Sciatic nerve (tissue), 2 donors: ENCODE results near the gene RHOU. TPM values are rescaled to one million over a fixed set of nuclear protein-coding genes. Genes with fewer than 3 reads are reported as not detected.
A peak's percentile ranks its signal among the peaks of the same experiment; 100 is the strongest.

ENCODE experiments used
- ATAC-seq: fragments of 200-7000 bp; cut with Tn5 transposase; one replicate; pipeline ENCODE4 v1.9.1; 2020; ENCODE audit warnings: mild to moderate bottlenecking, moderate library complexity
- DNase-seq: peaks from one replicate; pipeline ENCODE4 v3.0.0-alpha.2; 2020; ENCODE audit warnings: low spot score
- intact Hi-C: fragments of 100-400 bp; cut with DNase I; formaldehyde crosslinking; loops from one replicate; pipeline ENCODE4 v1.14.2; 2022
- total RNA-seq: library from RNA; stranded (reverse); fragmentation: NEBNext Ultra II Directional; extraction: Animal tissue kit (Norgen Biotek cat#: 25700); gene quantifications from one replicate; pipeline ENCODE4 v1.2.1, GENCODE V29; 2021
- donor health status: DM: no; HTN: no; CAD: no.
- donor health status: DM: no; HTN: no; CAD: no.

RHOU gene
- total RNA-seq, 1 donor from 2014 or later = 21.8 TPM

- DNase-seq (peak; percentile 76), ATAC-seq (peak; percentile 33)
- intact Hi-C loops = no loop called here
Observed at GRCh38 chr1:228735871-228736586, 750 bp downstream of the RHOU start.

DNA sequence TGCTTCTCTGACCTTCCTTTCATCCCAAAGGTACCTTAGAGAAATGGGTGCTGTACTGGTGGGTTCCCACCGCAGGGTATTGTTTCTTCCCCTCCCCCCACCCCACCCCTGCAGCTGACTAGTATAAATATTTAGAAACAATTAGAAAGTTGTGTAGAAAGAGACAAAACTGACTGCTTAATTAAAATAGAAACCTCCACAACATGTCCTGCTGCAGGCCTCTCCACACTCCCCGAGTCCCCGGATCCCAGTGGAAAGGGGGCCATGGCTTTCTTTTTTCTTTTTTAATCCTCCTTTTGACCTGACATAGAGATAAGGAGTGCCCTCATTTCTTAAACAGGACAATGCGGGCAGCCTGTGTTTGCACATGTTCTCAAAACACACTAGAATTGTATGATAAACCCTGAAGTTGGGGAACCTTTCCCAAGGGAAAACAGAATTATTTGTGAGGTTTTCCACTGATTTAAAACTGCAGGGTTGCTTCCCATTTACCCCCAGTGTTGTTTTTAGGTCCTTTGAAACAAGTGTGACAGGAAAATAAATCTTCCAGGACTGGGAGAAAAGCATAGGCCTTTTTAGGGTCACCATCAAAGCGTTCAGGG lies 1.7 kb downstream of the RHOU start:
- intact Hi-C loops = no loop called here
- ATAC-seq (no peak), DNase-seq (no peak)

GRCh38 chr1:228737601-228738041 lies 2.3 kb downstream of the RHOU start:
- ATAC-seq (peak; percentile 42), DNase-seq (no peak)

DNA sequence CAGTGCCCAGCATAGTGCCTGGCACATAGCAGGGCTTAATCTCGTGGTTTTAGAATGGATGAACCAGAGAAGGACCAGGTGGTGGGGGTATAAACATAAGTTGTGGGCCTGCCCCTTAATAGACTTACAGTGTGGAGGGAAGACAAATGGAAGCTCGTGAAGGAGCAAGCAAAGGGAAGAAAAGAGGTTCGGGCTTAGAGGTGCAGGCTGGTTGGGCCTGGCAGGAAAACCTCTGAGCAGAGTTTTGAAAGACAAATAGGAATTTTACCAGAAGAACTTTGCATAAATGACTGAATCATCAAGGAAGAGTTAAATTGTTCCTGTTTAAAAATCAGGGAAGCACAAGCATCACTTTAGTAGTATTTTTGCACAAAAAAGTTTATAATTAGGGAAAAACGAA lies 4.5 kb downstream of the RHOU start:
- no peak for DNase-seq
- ATAC-seq = no peak
- intact Hi-C loops = no loop called here

More at GRCh38 chr1:228737601-228738041, 2.3 kb downstream of the RHOU start:
- intact Hi-C loops = no loop called here

GRCh38 chr1:228740543-228741317 lies 5.5 kb downstream of the RHOU start:
- ATAC-seq = peak; percentile 53
- DNase-seq = no peak
- intact Hi-C loops = no loop called here

GRCh38 chr1:228742281-228742860 lies 7.1 kb downstream of the RHOU start:
- DNase-seq (no peak), ATAC-seq (no peak)
- intact Hi-C loops = no loop called here

- DNase-seq = no peak
- intact Hi-C loops = no loop called here
- ATAC-seq = no peak
Observed at GRCh38 chr1:228743405-228743804, 8.1 kb downstream of the RHOU start.

DNA sequence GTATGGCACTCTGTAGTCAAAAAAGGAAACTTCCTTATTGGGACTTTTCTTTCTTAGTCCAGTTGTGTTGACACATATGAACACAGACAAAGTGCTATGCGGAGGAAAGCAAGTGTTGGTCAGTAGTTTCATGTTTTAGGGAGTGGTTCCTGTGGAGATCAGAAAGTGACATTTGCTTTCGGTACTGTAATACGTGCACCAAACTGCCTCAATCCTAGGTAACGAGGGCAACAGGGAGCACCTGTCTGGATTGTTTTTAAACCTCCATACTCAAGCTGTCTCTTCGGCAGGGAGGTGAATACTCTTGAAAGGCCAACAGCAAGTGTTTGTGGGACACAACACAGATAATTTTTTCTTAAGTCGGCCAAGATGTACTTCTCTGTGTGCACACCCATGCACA lies 9.1 kb downstream of the RHOU start:
- no peak for ATAC-seq
- no peak for DNase-seq
- intact Hi-C loops = no loop called here

DNA sequence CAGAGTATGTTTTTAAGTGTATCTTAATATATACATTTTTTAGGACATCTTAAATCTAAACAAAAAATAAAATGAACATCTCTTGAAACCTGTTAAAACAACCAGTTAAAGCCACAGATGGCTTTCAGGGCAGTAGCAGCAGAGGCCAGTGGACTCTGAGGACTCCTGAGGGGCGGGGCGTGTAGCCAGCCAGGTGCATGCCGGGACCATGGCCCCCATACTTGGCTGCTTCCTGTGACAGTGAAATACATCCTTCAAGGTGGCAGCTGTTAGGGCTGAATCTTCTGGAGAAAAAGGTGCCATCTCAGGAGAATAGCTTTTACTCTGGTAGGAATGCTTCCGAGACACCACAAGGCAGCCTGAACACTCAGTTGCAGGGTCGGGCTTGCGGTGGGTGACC lies 9.6 kb downstream of the RHOU start:
- intact Hi-C loops = no loop called here
- no peak for DNase-seq
- ATAC-seq = no peak

- intact Hi-C loops = no loop called here
- ATAC-seq (no peak), DNase-seq (no peak)
Observed at GRCh38 chr1:228745497-228745896, 10.2 kb downstream of the RHOU start.

DNA sequence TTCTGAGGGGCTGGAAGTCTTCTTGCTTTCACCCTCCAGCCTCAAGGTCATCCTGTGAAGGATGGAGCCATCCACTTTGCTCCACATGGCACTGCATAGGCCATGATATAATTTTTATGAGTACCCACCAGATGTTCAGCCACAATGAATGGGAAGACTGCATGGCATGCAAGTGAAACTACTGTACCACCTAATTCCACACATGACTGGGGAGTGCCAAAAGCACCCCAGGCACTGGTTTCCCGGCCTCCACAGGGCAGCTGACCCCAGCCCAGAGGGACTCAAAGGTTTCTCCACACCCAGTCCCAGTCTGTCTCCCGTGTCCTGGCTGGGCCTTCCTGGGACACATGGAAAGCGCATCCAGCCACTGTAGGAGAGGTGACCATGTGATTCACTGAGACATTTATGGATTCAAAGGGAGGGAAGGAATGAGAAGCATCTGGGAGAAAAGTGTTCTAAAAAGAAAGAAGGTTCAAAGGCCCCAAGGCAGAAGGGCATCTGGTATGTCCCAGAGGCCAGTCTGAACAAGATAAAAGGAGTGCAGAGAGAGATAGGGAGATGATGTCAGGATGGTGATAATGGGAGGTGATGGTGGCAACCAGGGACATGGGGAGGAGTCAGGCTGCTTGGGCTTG lies 12.1 kb downstream of the RHOU start:
- ATAC-seq = no peak
- intact Hi-C loops = no loop called here
- no peak for DNase-seq

GRCh38 chr1:228748029-228748428 lies 12.8 kb downstream of the RHOU start:
- ATAC-seq (no peak), DNase-seq (no peak)
- intact Hi-C loops = no loop called here

DNA sequence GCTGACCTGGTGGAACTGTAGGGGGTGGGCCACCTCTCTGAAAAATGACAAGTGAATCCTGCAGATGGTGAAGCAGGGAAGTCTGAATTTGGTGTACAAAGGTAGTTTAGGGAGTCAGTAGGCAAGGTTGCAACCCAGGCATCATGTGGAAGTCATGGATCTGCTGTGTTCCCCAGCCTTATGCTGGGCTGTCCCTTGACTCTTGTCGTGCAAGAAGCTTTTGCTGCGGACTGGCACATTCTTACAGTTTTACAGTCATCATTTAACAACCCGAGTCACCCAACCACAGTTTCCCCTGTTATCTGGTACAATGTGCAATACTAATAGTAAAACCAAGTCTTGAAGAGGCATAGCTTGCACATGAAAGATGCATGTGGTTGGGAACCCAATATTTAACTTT lies 13.2 kb downstream of the RHOU start:
- DNase-seq (no peak), ATAC-seq (no peak)
- intact Hi-C loops = no loop called here

- intact Hi-C loops = no loop called here
- DNase-seq (no peak), ATAC-seq (no peak)
Observed at GRCh38 chr1:228749765-228750164, 14.5 kb downstream of the RHOU start.

DNA sequence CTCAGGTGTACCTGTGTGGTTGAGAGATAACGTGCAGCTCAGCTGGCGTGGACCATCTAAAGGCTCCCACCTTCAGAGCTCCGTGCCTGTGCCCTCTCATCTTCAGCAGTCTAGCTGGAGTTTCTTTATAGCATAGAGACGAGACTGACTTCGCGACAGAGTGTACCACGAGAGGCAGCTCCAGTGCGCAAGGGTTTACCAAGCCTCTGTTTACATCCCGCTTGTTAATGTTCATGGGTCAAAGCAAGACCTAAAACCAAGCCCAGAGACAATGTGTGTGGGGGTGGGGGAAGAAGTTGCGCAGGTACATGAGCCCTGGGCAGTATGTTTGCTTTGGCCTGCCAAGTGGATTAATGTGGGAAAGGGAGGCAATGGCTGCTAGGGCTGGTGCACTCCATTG lies 15.6 kb downstream of the RHOU start:
- ATAC-seq (no peak), DNase-seq (no peak)
- intact Hi-C loops = no loop called here

GRCh38 chr1:228751360-228752098 lies 16.2 kb downstream of the RHOU start:
- intact Hi-C loops = no loop called here
- DNase-seq (no peak), ATAC-seq (no peak)

GRCh38 chr1:228752258-228752657 lies 17.0 kb downstream of the RHOU start:
- ATAC-seq (no peak), DNase-seq (no peak)
- intact Hi-C loops = no loop called here

GRCh38 chr1:228752675-228753265 lies 17.5 kb downstream of the RHOU start:
- intact Hi-C loops = no loop called here
- DNase-seq = no peak

More at GRCh38 chr1:228752675-228753265, 17.5 kb downstream of the RHOU start:
- no peak for ATAC-seq
